Heart right ventricle (tissue), 16 donors: ENCODE data around the gene MYO1D. TPM values are rescaled to one million over a fixed set of nuclear protein-coding genes. Genes with fewer than 3 reads are reported as not detected.

Source experiments
- ATAC-seq, 8 donors: fragments of 200-7000 bp; cut with Tn5 transposase; one replicate each; pipeline ENCODE4 v1.9.1; 2020; ENCODE audit warnings: mild to moderate bottlenecking in 8 of 8, moderate library complexity in 8 of 8, moderate number of reproducible peaks in 1 of 8
- DNase-seq, 2 donors: peaks; one replicate each; pipeline ENCODE4 v3.0.0-alpha.2; 2020
- H3K27ac ChIP-seq, 10 donors: fragments of 200-600 bp; sonication (generic) in 2 of 10; one replicate each; pipeline versions ENCODE4 v1.5.0 to v1.8.0; 2020 to 2022; ENCODE audit warnings: mild to moderate bottlenecking in 3 of 10
- H3K27me3 ChIP-seq, 7 donors: fragments of 200-600 bp; one replicate each; pipeline ENCODE4 v1.8.0; 2021 to 2022; ENCODE audit warnings: mild to moderate bottlenecking in 2 of 7
- H3K36me3 ChIP-seq, 9 donors: fragments of 200-600 bp; sonication (generic) in 1 of 9; one replicate each; pipeline versions ENCODE4 v1.5.0 to v1.8.0; 2020 to 2022; ENCODE audit warnings: mild to moderate bottlenecking in 2 of 9
- H3K4me1 ChIP-seq, 9 donors: fragments of 200-600 bp; sonication (generic) in 1 of 9; one replicate each; pipeline versions ENCODE4 v1.5.0 to v1.8.0; 2020 to 2022; ENCODE audit warnings: mild to moderate bottlenecking in 4 of 9
- H3K4me3 ChIP-seq, 10 donors: fragments of 200-600 bp; sonication (generic) in 2 of 10; one replicate each; pipeline versions ENCODE4 v1.5.0 to v1.8.0; 2020 to 2022; ENCODE audit warnings: mild to moderate bottlenecking in 7 of 10, moderate library complexity in 2 of 10
- H3K9me3 ChIP-seq, 11 donors: fragments of 200-600 bp in 10 of 11; sonication (generic) in 2 of 11; one replicate each; pipeline versions ENCODE4 v1.5.0 to v1.8.0; 2013 to 2022; ENCODE audit warnings: mild to moderate bottlenecking in 2 of 11, control low read depth in 1 of 11, moderate library complexity in 1 of 11
- WGBS, 2 donors: extraction: QIAGEN DNeasy Blood & Tissue Kit; methylation state at CpG; one replicate each; pipeline ENCODE4 v1.1.7; 2013; ENCODE audit warnings: inconsistent platforms in 1 of 2; 5-methylcytosine and 5-hydroxymethylcytosine counted together
- intact Hi-C, 10 donors: fragments of 100-400 bp; cut with DNase I; formaldehyde crosslinking; loops; one replicate each; pipeline versions ENCODE4 v1.11.1 to v1.14.2; 2022
- polyA plus RNA-seq, 2 donors: library from polyadenylated mRNA; stranded (reverse); fragments of 200-250 nt; gene quantifications; one replicate each; pipeline ENCODE4 v1.2.3, GENCODE V29; 2013
- total RNA-seq, 10 donors: library from RNA; stranded (reverse); fragmentation: NEBNext Ultra II Directional in 3 of 10; extraction: Animal tissue kit (Norgen Biotek cat#: 25700) in 3 of 10; gene quantifications; one replicate each; pipeline versions ENCODE4 v1.2.1 to v1.2.4, GENCODE V29; 2021 to 2023
- TF ChIP-seq, protein P1 (sequence below), 9 donors: fragments of 200-600 bp; sonication (generic) in 2 of 9; IDR thresholded peaks; one replicate each; pipeline versions ENCODE4 v1.5.0 to v1.8.0; 2021 to 2022; ENCODE audit warnings: antibody characterized with exemption in 9 of 9, mild to moderate bottlenecking in 5 of 9, moderate library complexity in 1 of 9
- donor health status: Arrhythmogenic right ventricular cardiomyopathy.
- donor health status: ischemic (EF 13 %, LVEDD 7.1; RV severe dilation, severe dysfunction).
- donor health status: healthy with polysubstance abuse.
- donor health status: DM: no; HTN: yes; CAD: no.
- donor health status: DM: no; HTN: no; CAD: no.
- donor health status: ischemic (EF 25% LVEDD 6.9; RV normal size, moderate dysfunction).
- donor health status: ischemic (EF 25% LVEDD 5.7; RV mildly dilated, moderate dysfunction).
- donor health status: healthy.
- donor health status: DM: yes; HTN: yes; CAD: no.
- donor health status: Ischemic cardiomyopathy.
- donor health status: ischemic (EF 35%, LVEDD 5.7; RV mildly dilated, moderate dysfunction).
- donor health status: nonischemic (EF 11% LVEDD 7.7; RV severe dilation, severe dysfunction).
- donor health status: DM: yes; HTN: yes; CAD: no.
- donor health status: PGD.
- donor health status: ischemic (EF 29% LVEDD 5.4; RV normal size, mild dysfunction).
- donor health status: nonischemic (EF 23%, LVEDD 6.1; RV moderate dilation, normal function).

MYO1D gene
- total and polyA plus RNA-seq, 12 donors: 1.9 to 16.4 (median 6.7) TPM

DNA sequence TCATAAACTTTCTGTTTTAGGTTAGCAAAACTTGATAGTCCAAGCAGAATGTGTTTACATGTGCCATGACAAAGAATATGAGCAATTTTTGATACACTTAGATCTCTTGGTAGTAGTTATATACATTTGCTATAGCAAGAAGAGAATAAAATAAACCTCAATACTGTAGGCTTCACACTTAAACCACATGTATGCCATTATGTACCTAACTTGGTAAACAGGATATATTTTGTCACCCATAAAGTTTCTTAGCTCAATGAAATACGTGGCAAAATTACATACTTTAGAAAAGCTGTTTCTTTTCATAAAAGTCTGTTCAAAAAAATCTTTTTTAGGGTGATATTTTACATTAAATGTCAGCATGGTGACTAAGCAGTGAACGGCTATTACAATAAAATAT is 184.7 kb downstream of the MYO1D start:
- no peak for ATAC-seq
- intact Hi-C loops: no loop called here

DNA sequence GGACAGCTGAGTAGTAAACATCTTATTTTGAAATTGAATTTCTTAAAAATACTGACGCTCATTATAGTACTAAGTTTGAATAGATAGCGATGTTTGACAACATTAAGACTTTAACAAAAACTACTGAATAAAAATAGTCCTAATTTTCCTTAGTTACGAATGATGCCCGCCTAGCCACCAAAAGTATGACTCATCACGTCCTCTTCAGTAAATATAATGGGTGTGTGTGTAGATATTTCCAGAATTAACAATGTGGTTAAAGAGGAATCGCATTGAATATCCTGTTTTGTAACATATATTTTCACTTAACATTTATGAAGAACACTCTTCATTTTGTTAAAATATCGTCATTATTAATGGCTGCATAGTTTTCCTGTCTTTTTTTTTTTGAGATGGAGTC is 187.6 kb downstream of the MYO1D start:
- ATAC-seq (no peak), DNase-seq (no peak)
- no peaks in the 10 kb centered on the region for H3K27me3 ChIP-seq
- no peak overlapping the region for H3K27ac ChIP-seq
- TF ChIP-seq, protein P1, sequence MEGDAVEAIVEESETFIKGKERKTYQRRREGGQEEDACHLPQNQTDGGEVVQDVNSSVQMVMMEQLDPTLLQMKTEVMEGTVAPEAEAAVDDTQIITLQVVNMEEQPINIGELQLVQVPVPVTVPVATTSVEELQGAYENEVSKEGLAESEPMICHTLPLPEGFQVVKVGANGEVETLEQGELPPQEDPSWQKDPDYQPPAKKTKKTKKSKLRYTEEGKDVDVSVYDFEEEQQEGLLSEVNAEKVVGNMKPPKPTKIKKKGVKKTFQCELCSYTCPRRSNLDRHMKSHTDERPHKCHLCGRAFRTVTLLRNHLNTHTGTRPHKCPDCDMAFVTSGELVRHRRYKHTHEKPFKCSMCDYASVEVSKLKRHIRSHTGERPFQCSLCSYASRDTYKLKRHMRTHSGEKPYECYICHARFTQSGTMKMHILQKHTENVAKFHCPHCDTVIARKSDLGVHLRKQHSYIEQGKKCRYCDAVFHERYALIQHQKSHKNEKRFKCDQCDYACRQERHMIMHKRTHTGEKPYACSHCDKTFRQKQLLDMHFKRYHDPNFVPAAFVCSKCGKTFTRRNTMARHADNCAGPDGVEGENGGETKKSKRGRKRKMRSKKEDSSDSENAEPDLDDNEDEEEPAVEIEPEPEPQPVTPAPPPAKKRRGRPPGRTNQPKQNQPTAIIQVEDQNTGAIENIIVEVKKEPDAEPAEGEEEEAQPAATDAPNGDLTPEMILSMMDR (IDR thresholded peaks at IDR 0.05): no peak
- intact Hi-C loops: no loop called here
- WGBS, 2 donors: 90 to 95% methylated on average over 7 of the region's 7 CpGs
- H3K4me1 ChIP-seq: no peaks in the 10 kb centered on the region
- peaks cover 0 to 10% (median 0%) of the 10 kb centered on the region in 11 donors for H3K9me3 ChIP-seq
- no peaks in the 10 kb centered on the region for H3K36me3 ChIP-seq
- H3K4me3 ChIP-seq: no peak overlapping the region

More for the DNA sequence above, 184.7 kb downstream of the MYO1D start:
- DNase-seq: no peak
- no peaks in the 10 kb centered on the region for H3K36me3 ChIP-seq
- WGBS, 2 donors: 74 to 75% methylated on average over 2 of the region's 2 CpGs
- TF ChIP-seq, protein P1 (IDR thresholded peaks at IDR 0.05): no peak
- no peaks in the 10 kb centered on the region for H3K9me3 ChIP-seq
- H3K4me3 ChIP-seq: no peak overlapping the region
- H3K27ac ChIP-seq: no peak overlapping the region
- no peaks in the 10 kb centered on the region for H3K4me1 ChIP-seq
- no peaks in the 10 kb centered on the region for H3K27me3 ChIP-seq

DNA sequence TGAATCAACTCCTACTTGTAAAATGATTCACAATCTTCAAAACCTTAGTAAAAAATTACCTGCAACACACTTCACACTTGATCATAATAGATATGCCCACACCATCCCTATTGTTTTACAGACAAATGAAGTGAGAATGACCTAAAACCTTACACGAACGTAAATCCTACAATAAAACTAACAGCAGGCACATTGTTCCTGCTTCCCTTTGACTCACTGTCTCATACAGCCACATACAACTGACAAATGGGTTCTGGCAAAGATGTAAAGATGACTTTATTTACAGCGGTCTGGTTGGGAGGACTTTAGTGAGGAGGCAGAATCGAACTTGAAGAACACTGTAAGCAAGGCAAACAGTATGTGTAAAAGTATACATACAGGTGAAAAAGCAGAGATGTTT is 188.7 kb downstream of the MYO1D start:
- DNase-seq (no peak), ATAC-seq (no peak)
- intact Hi-C loops: no loop called here
- TF ChIP-seq, protein P1 (IDR thresholded peaks at IDR 0.05): no peak
- Histone ChIP-seq H3K4me1 (no peaks in the 10 kb centered on the region), H3K27me3 (no peaks in the 10 kb centered on the region), H3K9me3 (peaks cover 0 to 10% (median 0%) of the 10 kb centered on the region in 11 donors), H3K27ac (no peak overlapping the region), H3K36me3 (no peaks in the 10 kb centered on the region), H3K4me3 (no peak overlapping the region)
- 87 to 91% methylated on average over 4 of the region's 4 CpGs for WGBS, 2 donors

DNA sequence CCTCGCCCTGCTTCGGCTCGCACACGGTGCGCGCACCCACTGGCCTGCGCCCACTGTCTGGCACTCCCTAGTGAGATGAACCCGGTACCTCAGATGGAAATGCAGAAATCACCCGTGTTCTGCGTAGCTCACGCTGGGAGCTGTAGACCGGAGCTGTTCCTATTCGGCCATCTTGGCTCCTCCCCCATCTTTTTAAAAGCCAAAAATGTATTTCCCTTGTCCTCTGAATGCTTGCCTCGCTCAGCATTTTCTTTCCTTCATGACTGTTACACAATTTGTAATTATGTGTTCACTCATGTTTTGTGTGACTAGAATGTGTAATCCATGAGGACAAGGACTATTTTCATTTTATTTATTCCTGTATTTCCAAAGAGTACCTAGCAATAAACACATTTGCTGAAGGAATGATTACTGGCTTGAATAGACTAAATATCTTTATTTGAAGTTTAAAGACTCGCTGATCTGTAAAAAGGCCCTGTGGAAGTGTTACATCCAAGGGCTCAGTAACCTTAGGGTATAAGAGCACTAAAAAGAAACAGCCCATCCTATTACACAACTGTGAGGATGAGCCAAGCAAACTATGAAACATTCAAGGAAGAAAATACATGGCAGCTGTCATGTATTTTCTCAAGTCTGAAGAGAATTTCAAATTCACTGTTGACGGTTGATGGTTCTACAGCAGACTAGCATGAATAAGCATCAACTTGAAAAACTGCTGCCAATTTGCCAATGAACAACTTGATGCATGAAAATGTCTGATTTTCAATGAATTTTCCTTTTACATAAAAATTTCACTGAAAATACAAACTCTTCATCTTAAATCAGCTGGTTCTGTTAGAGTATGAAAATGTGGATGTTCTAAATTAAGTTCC is 192.6 kb downstream of the MYO1D start:
- WGBS, 2 donors: 95% methylated on average over 9 of the region's 16 CpGs
- DNase-seq (no peak), ATAC-seq (no peak)
- Histone ChIP-seq H3K9me3 (peaks cover 0 to 10% (median 0%) of the 10 kb centered on the region in 11 donors), H3K4me1 (no peaks in the 10 kb centered on the region), H3K27ac (no peak overlapping the region), H3K27me3 (no peaks in the 10 kb centered on the region), H3K4me3 (no peak overlapping the region), H3K36me3 (no peaks in the 10 kb centered on the region)
- TF ChIP-seq, protein P1 (IDR thresholded peaks at IDR 0.05): no peak
- intact Hi-C loops: no loop called here
